NCI-H524 (cell line): ENCODE results near the gene CBX7.

Experiments
- DNase-seq, 2 experiments: peaks; one replicate each; lab custom pipeline; 2025; lab: John Stamatoyannopoulos, UW

CBX7 gene

GRCh38 chr22:39147335-39148025, 5.0 kb downstream of the CBX7 start:
- no peak for DNase-seq

GRCh38 chr22:39146256-39147101, 6.0 kb downstream of the CBX7 start:
- DNase-seq: no peak

- no peak for DNase-seq
Observed at GRCh38 chr22:39144101-39144767, 8.2 kb downstream of the CBX7 start.

- no peak for DNase-seq
Observed at GRCh38 chr22:39142088-39142680, 10.3 kb downstream of the CBX7 start.

GRCh38 chr22:39139933-39140332, 12.5 kb downstream of the CBX7 start:
- no peak for DNase-seq

GRCh38 chr22:39138357-39138997, 14.0 kb downstream of the CBX7 start:
- DNase-seq: peak in 1 of 2 experiments; percentile 12

- DNase-seq: no peak
Observed at GRCh38 chr22:39136317-39136716, 16.2 kb downstream of the CBX7 start.

GRCh38 chr22:39135092-39135896, 17.2 kb downstream of the CBX7 start:
- peak; percentile 31 to 61 for DNase-seq

- DNase-seq: no peak
Observed at GRCh38 chr22:39134366-39135091, 18.0 kb downstream of the CBX7 start.

GRCh38 chr22:39133871-39134270, 18.6 kb downstream of the CBX7 start:
- no peak for DNase-seq

GRCh38 chr22:39132871-39133524, 19.5 kb downstream of the CBX7 start:
- no peak for DNase-seq

- no peak for DNase-seq
Observed at GRCh38 chr22:39132281-39132680, 20.2 kb downstream of the CBX7 start.

- no peak for DNase-seq
Observed at GRCh38 chr22:39130892-39131855, 21.3 kb downstream of the CBX7 start.

- DNase-seq: no peak
Observed at GRCh38 chr22:39130152-39130704, 22.3 kb downstream of the CBX7 start.

GRCh38 chr22:39129746-39130145, 22.7 kb downstream of the CBX7 start:
- DNase-seq: no peak

- DNase-seq: no peak
Observed at GRCh38 chr22:39129081-39129480, 23.4 kb downstream of the CBX7 start.

- no peak for DNase-seq
Observed at GRCh38 chr22:39128508-39128907, 24.0 kb downstream of the CBX7 start.

- DNase-seq: no peak
Observed at GRCh38 chr22:39125622-39126021, 26.9 kb downstream of the CBX7 start.
